ENCODE measurements around the gene TSKU.

The TSKU gene

DNA sequence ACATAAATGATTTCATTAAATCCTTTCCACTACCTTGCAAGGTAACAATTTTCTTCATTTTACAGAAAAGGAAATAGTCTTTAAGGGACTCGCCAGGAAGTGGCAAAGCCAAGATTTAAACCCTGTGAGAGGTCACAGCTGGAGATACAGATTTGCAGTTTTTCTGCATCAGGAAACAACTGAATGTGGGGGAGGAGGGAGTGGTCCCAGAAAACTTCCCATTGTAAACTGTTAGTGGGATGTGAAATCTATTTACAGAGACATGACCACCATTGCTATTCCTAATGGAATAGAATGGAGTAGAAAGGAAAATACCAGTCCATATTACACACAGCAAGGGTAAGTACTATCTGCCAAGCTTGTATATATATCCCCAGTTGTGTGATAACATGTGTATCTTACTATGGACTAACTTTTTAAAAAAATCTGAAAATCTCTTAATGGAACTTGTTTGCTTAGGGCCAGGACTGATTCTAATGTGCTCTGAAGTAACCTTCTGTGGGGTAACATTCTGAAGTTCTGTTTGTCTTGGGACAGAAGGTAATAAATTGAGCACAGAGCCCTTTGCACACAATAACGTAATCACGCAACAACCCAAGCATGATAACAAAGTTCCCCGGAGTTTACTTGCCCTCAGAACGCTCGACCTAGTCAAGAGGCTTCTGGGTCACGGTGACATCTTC lies 10.9 kb upstream of the TSKU start:
- Histone ChIP-seq H3K9ac (ENCODE audit: insufficient read length) (no peak overlapping the region), H3K9me3 (ENCODE audit: low read depth, low read length) (no peaks in the 10 kb centered on the region; the same call in 1 of the 2 replicates), H3K27ac (no peak overlapping the region), H3K4me3 (no peak overlapping the region), H3K36me3 (ENCODE audit: insufficient read depth, low read length) (no peaks in the 10 kb centered on the region)
- no peak for DNase-seq (ENCODE audit: low read depth, low spot score)
- TF ChIP-seq EZH2 (IDR thresholded peaks at IDR 0.05), result no peak
- no peak for TF ChIP-seq POLR2AphosphoS5 (IDR thresholded peaks at IDR 0.05; ENCODE audit: borderline replicate concordance, low read depth, low read length)
- no peak for TF ChIP-seq FOXP2 (optimal IDR thresholded peaks at IDR 0.05; ENCODE audit: control extremely low read depth, extremely low read length, insufficient read depth)

DNA sequence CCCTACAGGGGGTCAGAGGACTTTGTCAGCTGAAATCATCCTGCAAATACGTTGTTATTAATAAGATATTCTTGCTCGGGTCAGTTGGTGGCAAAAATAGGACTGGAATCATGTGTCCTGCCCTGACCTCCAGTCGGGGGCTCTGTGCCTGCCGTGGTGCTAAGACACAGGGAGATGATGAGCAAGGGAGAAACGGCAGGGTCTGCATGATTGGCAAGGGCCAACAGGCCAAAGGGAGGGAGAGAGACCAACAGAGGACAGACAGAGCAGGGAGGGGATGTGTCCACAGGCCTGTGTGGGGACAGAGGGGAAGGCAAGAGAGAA lies 10.4 kb upstream of the TSKU start:
- no peak for TF ChIP-seq EZH2 (IDR thresholded peaks at IDR 0.05)
- H3K27ac ChIP-seq, result no peak overlapping the region

DNA sequence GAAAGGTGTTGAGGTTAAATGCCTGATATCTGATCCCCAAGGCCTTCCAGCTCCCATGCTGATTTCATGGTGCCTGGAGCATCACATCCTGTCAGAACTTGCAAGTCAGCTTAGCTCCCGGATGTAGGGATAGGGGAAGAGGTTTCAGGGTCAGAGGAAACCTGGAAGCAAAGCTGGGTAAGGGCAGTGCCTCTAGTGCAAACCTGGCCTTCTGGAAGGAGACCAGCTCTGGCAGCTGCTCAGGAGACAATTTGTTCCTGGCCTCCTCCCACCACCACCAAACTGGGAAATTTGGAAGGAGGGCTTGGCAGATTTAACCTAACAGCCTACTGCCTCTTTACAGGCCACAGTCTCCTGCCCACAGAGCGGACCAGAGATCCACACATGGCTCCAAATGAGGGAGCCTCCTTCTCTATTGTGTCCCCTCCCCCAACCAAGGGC lies 9.2 kb upstream of the TSKU start:
- no peak for DNase-seq (ENCODE audit: low read depth, low spot score)
- TF ChIP-seq POLR2AphosphoS5 (IDR thresholded peaks at IDR 0.05; ENCODE audit: borderline replicate concordance, low read depth, low read length) (no peak), FOXP2 (optimal IDR thresholded peaks at IDR 0.05; ENCODE audit: control extremely low read depth, extremely low read length, insufficient read depth) (no peak), EZH2 (IDR thresholded peaks at IDR 0.05) (no peak)
- Histone ChIP-seq H3K4me3 (no peak overlapping the region), H3K27ac (no peak overlapping the region), H3K9ac (ENCODE audit: insufficient read length) (no peak overlapping the region), H3K36me3 (ENCODE audit: insufficient read depth, low read length) (no peaks in the 10 kb centered on the region), H3K9me3 (ENCODE audit: low read depth, low read length) (no peaks in the 10 kb centered on the region; the same call in 1 of the 2 replicates)

More for the DNA sequence above, 10.4 kb upstream of the TSKU start:
- Histone ChIP-seq H3K4me3 (no peak overlapping the region), H3K9ac (ENCODE audit: insufficient read length) (no peak overlapping the region), H3K36me3 (ENCODE audit: insufficient read depth, low read length) (no peaks in the 10 kb centered on the region), H3K9me3 (ENCODE audit: low read depth, low read length) (no peaks in the 10 kb centered on the region; the same call in 1 of the 2 replicates)
- no peak for DNase-seq (ENCODE audit: low read depth, low spot score)

DNA sequence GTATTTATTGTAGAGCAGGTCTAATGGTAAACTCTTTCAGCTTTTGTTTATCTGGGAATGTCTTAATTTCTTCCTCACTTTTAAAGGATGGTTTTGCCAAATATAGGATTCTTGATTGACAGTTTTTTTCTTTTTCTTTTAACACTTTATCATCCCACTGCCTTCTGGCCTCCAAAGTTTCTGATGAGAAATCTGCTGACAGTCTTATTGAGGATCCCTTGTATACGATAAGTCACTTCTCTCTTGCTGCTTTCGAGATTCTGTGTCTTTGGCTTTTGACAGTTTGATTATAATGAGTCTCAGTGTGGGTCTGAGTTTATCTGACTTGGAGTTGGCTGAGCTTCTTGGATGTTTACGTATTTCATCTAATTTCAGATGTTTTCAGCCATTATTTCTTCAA lies 6.7 kb upstream of the TSKU start:
- TF ChIP-seq FOXP2 (optimal IDR thresholded peaks at IDR 0.05; ENCODE audit: control extremely low read depth, extremely low read length, insufficient read depth), result no peak
- TF ChIP-seq EZH2 (IDR thresholded peaks at IDR 0.05), result no peak
- TF ChIP-seq POLR2AphosphoS5 (IDR thresholded peaks at IDR 0.05; ENCODE audit: borderline replicate concordance, low read depth, low read length), result no peak
- no peak for DNase-seq (ENCODE audit: low read depth, low spot score)
- no peaks in the 10 kb centered on the region; the same call in 1 of the 2 replicates for H3K9me3 ChIP-seq (ENCODE audit: low read depth, low read length)

DNA sequence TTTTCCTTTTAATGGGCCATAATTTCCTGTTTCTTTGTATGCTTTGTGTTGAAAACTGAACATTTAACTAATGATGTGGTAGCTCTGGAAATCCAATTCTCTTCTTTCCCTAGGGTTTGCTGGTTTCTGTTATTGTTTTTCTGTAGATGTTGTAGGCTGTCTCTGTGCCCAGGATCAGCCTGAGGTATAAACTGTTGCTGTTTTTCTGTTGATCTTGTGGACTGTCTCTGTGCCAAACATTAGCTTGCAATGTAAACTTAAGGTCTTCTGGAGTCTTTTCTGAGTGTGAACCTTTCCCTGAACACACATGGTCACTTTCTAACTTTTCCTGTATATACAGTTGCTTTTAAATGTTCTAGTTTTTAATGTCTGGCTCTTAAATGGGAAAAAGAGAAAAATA lies 5.9 kb upstream of the TSKU start:
- no peak for DNase-seq (ENCODE audit: low read depth, low spot score)
- TF ChIP-seq FOXP2 (optimal IDR thresholded peaks at IDR 0.05; ENCODE audit: control extremely low read depth, extremely low read length, insufficient read depth) (no peak), POLR2AphosphoS5 (IDR thresholded peaks at IDR 0.05; ENCODE audit: borderline replicate concordance, low read depth, low read length) (no peak), EZH2 (IDR thresholded peaks at IDR 0.05) (no peak)
- Histone ChIP-seq H3K9ac (ENCODE audit: insufficient read length) (no peak overlapping the region), H3K27ac (no peak overlapping the region), H3K36me3 (ENCODE audit: insufficient read depth, low read length) (no peaks in the 10 kb centered on the region), H3K9me3 (ENCODE audit: low read depth, low read length) (no peaks in the 10 kb centered on the region; the same call in 1 of the 2 replicates), H3K4me3 (no peak overlapping the region)

More for the DNA sequence above, 6.7 kb upstream of the TSKU start:
- H3K4me3 ChIP-seq, result no peak overlapping the region
- H3K36me3 ChIP-seq (ENCODE audit: insufficient read depth, low read length), result no peaks in the 10 kb centered on the region
- H3K27ac ChIP-seq, result no peak overlapping the region
- H3K9ac ChIP-seq (ENCODE audit: insufficient read length), result no peak overlapping the region

DNA sequence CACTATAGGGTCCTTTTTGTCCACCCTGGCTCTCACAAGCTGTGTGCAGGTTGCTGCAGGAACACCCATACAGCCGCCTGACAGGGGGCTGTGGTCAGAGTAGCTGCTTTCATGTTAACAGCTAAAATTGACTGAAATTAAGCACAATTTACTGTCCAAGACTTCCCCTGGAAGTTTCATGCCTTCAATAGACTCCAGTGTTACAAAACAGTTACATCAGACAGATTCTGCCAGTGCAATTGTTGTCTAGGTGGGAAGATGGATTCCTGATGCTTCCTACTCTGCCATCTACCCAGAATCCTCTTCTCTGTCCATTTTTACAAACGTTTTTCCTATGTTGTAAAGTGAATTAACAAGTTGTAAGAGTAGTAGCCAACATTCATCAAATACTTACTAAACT lies 5.3 kb upstream of the TSKU start:
- Histone ChIP-seq H3K9ac (ENCODE audit: insufficient read length) (no peak overlapping the region), H3K9me3 (ENCODE audit: low read depth, low read length) (no peaks in the 10 kb centered on the region; the same call in 1 of the 2 replicates), H3K36me3 (ENCODE audit: insufficient read depth, low read length) (no peaks in the 10 kb centered on the region), H3K4me3 (no peak overlapping the region), H3K27ac (no peak overlapping the region)
- TF ChIP-seq EZH2 (IDR thresholded peaks at IDR 0.05), result no peak
- TF ChIP-seq POLR2AphosphoS5 (IDR thresholded peaks at IDR 0.05; ENCODE audit: borderline replicate concordance, low read depth, low read length), result no peak
- TF ChIP-seq FOXP2 (optimal IDR thresholded peaks at IDR 0.05; ENCODE audit: control extremely low read depth, extremely low read length, insufficient read depth), result no peak
- DNase-seq (ENCODE audit: low read depth, low spot score), result no peak

DNA sequence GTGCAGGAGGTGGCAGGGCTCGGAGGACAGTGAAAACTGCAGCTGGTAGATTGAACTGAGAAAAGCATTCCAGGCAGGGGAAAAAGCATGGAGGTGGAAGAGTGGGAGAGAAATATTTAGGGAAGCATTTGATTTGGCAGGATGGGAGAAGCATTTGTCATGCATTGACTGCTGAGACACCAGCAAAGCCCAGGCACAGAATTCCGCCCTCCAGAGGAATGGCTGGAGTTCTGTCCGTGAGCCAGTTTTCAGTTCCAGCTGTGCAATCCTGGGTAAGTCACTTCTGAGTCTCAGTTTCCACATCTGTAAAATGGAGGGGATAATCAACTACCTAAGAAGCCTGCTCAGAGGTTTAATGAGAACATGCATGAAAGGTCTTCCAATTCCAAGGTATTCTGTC lies 4.3 kb upstream of the TSKU start:
- Histone ChIP-seq H3K36me3 (ENCODE audit: insufficient read depth, low read length) (no peaks in the 10 kb centered on the region), H3K27ac (no peak overlapping the region), H3K9ac (ENCODE audit: insufficient read length) (no peak overlapping the region), H3K9me3 (ENCODE audit: low read depth, low read length) (no peaks in the 10 kb centered on the region; the same call in 1 of the 2 replicates), H3K4me3 (no peak overlapping the region)
- TF ChIP-seq EZH2 (IDR thresholded peaks at IDR 0.05) (no peak), POLR2AphosphoS5 (IDR thresholded peaks at IDR 0.05; ENCODE audit: borderline replicate concordance, low read depth, low read length) (no peak), FOXP2 (optimal IDR thresholded peaks at IDR 0.05; ENCODE audit: control extremely low read depth, extremely low read length, insufficient read depth) (no peak)
- DNase-seq (ENCODE audit: low read depth, low spot score), result no peak

DNA sequence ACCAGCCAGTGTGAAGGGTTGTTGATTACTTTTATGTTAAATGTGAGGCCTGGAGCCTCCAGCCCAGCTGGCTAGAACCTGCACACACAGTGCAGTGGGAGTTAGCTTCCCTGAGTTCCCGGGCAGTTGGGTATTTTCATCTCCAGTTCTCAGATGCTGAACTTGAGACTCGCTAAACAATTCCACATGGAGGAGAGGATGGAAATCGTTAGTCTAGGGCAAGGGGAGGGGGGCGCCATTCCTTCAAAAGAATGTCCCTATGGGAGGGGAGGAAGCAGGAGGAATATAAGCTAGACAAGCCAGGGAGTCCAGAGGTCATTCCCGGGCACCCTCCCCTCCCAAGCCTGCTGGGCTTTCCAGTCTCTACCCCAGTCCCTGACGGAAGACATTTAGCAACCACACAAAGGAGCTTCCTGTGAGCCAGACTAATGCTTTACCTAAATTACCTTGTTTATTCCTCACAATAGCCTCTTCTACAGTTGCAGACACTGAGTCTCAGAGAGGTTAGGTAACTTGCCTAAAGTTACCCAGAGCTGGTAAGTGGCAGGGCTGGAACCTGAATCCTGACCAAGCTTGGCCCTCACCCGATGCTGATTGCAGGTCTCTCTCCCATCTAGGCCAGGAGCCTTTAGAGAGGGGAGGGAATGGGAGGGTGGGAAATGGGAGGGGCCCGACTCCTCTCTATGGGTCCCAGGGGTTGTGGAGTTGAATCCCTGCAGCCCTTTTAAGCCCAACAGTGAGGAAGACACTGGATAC lies 1.9 kb upstream of the TSKU start:
- H3K27ac ChIP-seq, result no peak overlapping the region
- H3K4me3 ChIP-seq, result peak overlapping the region; percentile 97; the same call in 1 of the 2 replicates

More for the DNA sequence above, 1.9 kb upstream of the TSKU start:
- no peaks in the 10 kb centered on the region for H3K36me3 ChIP-seq (ENCODE audit: insufficient read depth, low read length)
- TF ChIP-seq FOXP2 (optimal IDR thresholded peaks at IDR 0.05; ENCODE audit: control extremely low read depth, extremely low read length, insufficient read depth), result no peak
- no peak for TF ChIP-seq POLR2AphosphoS5 (IDR thresholded peaks at IDR 0.05; ENCODE audit: borderline replicate concordance, low read depth, low read length)
- TF ChIP-seq EZH2 (IDR thresholded peaks at IDR 0.05), result no peak
- DNase-seq (ENCODE audit: low read depth, low spot score), result no peak
- H3K9ac ChIP-seq (ENCODE audit: insufficient read length), result no peak overlapping the region
- H3K9me3 ChIP-seq (ENCODE audit: low read depth, low read length), result no peaks in the 10 kb centered on the region; the same call in 1 of the 2 replicates

All from SK-N-MC (cell line).